ENCODE data around the gene ALX4.

The ALX4 gene

DNA sequence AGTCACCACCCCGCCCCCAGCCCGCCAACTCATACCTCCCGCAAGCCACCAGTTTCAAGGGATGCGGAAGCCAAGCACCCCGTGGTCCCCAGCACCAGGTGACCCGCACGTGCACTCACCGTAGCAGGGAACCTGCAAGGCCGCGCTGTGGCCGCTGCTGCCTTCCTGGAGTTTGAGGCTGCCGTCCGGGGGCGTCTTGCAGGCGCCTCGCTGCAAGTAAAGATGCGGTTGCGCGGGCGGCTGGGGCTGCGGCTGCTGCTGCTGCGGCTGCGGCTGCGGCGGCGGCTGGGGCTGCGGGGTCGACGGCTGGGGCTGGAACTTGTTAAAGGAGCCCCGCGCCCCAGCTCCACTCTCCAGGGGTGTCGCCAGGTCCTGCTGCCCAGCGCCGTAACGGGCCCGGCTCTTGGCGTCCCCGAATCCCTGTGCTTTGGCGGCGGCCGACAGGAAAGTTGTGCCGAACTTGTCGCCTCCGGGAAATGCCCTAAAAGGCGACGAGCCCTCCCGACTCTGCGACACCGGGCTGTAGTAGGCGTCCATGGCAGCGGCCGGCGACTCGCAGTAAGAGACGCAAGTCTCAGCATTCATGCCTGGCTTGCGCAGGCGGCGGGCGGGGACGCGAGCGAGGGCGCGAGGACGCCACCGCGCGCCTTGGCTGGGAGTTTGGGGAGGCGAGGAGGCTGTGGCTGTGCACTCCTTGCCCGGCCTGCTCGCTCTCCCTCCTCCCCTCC lies at the start of gene ALX4:
Gene ALX4 (minus strand): TSS at position 662 of the 728 bp plus-strand sequence. CDS start 77 bp downstream, at position 585.
- Histone ChIP-seq H3K27ac (peak within 1 kb of the TSS in 3 of 21 experiments; percentile 16 to 46 (median 36)), H3K4me3 (peak within 1 kb of the TSS; percentile 10 to 33 (median 18))

DNA sequence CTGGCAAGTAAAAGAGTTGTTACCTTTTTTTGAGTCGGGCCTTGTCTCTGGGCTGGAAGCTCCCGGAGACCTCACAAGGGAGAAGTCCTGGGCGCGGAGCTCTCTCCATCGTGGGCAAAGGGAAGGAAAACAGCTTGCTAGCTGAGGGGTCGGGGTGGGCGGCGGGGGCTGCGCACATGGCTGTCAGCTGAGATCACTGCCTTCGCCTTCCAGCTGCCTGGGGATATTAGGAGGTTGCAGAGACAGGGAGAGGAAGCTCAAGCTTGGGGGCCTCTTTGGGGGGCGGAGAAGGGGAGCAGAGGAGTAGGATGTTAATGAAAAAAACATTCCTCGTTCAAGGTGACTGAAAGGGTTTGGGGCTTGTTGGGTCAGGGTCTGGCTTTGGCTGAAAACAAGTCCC lies 49.2 kb upstream of the ALX4 start:
- H3K4me3 ChIP-seq: no peak overlapping the region
- no peak overlapping the region for H3K27ac ChIP-seq

DNA sequence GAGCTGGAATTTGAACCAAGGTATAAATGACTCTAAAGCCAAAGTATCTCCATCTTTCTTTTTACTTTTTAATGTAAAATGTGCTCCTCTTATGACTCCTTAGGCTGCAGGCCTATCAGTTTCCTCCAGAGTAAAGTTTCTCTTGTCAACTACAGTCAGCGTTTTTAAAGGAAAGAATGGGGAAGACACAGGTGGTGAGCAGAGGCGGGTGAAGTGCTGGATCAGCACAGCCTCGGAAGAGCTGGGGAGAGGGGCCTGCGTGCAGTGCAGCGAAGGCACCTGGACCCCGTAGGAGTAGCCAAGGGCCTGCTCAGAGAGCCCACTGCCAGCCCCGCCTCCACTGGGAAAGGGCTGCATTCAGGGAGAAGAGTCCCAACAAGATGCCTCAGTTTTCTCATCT lies 48.8 kb upstream of the ALX4 start:
- no peak overlapping the region for H3K4me3 ChIP-seq

GRCh38 chr11:44357711-44358110 lies 47.8 kb upstream of the ALX4 start:
- Histone ChIP-seq H3K4me3 (no peak overlapping the region), H3K27ac (no peak overlapping the region)

More for the DNA sequence above, 48.8 kb upstream of the ALX4 start:
- no peak overlapping the region for H3K27ac ChIP-seq

GRCh38 chr11:44356351-44356750 lies 46.4 kb upstream of the ALX4 start:
- H3K4me3 ChIP-seq: no peak overlapping the region
- H3K27ac ChIP-seq: no peak overlapping the region

DNA sequence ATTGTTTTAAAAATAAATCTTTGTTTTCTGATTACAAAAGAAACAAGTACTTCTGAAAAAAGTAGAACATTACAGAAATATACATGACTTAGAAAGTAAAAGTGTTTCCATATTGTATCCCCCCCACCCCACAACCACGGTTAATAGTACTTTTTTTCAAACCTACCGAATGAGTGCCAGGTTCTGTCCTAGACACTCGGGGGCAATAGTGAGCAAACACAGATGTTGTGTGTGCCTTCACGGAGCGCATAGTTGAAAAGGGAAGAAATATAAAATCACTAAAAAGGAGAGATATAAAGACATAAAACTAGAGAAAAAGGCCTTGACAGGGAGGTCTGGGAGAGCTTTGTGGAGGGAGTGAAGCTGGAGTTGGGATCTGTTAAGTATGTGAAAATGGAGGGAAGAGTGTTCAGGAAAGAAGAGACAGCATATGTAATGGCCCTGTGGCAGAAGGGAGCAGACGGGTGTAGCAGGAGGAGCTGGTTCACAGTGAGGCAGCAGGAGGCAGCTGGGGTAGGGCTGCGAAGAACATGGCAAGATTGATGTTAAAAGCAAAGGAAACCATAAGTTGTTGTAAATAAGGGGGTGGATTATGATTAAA lies 42.1 kb upstream of the ALX4 start:
- Histone ChIP-seq H3K4me3 (no peak overlapping the region), H3K27ac (no peak overlapping the region)

- H3K27ac ChIP-seq: no peak overlapping the region
- H3K4me3 ChIP-seq: no peak overlapping the region
Observed at GRCh38 chr11:44351006-44351660, 41.2 kb upstream of the ALX4 start.

GRCh38 chr11:44349328-44349727 lies 39.4 kb upstream of the ALX4 start:
- Histone ChIP-seq H3K4me3 (no peak overlapping the region), H3K27ac (no peak overlapping the region)

DNA sequence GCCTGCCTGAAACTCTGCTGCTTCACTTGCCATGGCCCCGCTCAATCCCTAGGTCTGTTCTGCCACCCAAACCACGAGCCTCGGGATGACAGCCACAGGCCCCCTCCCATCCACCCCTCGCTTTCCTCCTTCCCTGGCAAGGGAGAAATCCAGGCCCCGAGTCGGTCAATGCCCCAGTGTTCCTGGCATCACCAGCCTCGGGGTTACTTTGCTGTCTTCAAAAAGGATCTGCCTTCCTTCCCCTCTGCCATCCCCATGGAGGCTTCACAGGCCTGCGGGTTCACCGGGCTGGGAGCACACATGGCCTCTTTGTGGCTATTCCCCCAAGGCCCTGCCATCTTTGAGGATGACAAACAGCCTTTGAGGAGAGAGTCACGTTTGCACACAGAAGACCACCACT lies 38.8 kb upstream of the ALX4 start:
- no peak overlapping the region for H3K4me3 ChIP-seq

GRCh38 chr11:44348114-44348513 lies 38.2 kb upstream of the ALX4 start:
- no peak overlapping the region for H3K4me3 ChIP-seq
- H3K27ac ChIP-seq: no peak overlapping the region

More for the DNA sequence above, 38.8 kb upstream of the ALX4 start:
- no peak overlapping the region for H3K27ac ChIP-seq

- Histone ChIP-seq H3K4me3 (no peak overlapping the region), H3K27ac (no peak overlapping the region)
Observed at GRCh38 chr11:44347538-44347937, 37.6 kb upstream of the ALX4 start.

GRCh38 chr11:44346983-44347382 lies 37.0 kb upstream of the ALX4 start:
- no peak overlapping the region for H3K27ac ChIP-seq
- no peak overlapping the region for H3K4me3 ChIP-seq

DNA sequence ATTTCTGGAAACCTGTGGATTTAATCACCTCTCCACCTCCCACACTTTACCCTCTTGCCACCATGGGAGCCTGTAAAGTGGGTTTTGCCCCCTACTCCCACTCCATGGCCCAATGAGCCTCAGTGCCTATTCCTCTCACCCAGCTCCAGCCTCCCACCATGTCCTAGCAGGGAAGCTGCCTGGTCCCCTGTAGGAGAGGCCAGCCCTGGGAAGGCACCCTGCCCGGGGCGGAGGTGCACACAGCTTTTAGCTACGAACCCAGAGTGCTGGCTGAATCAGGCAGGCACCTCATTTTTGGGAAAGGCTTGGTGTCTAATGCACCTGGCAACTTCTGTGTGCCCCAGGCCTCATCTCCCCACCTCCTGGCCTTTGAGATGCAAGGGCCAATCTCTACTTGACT lies 35.8 kb upstream of the ALX4 start:
- Histone ChIP-seq H3K27ac (no peak overlapping the region), H3K4me3 (no peak overlapping the region)

- no peak overlapping the region for H3K27ac ChIP-seq
- H3K4me3 ChIP-seq: no peak overlapping the region
Observed at GRCh38 chr11:44344921-44345320, 35.0 kb upstream of the ALX4 start.

GRCh38 chr11:44344423-44344820 lies 34.5 kb upstream of the ALX4 start:
- H3K4me3 ChIP-seq: no peak overlapping the region
- no peak overlapping the region for H3K27ac ChIP-seq

DNA sequence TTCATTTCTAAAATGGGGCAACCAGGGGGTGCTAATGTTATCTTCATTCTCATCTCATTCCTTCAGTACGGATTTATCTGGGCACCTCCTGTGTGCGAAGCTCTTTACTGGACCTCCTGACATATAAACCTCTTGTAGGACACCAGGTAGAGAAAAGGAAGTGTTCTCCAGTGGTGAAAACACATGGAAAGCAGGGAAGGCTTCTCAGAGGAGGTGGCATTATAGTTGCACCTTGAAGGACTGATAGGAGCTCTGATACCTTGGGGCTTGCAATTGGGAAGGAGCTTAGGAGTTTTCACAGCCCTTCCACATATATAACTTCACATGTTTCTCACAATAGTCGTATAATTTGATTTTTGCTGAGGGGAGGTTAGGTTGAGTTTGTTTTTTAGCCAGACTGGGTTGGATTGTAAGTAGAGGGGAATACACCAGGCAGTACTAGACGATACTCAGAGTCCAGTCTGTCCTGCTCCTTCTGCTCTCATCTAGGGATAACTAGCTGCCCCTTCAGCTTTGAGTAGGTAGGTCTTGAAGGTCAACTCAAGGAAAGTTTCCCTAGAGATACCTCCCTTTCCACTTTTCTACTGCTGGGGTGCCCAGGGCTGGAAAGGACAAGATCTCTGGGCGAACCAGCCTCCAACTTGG lies 34.0 kb upstream of the ALX4 start:
- no peak overlapping the region for H3K4me3 ChIP-seq

GRCh38 chr11:44342616-44343015 lies 32.7 kb upstream of the ALX4 start:
- Histone ChIP-seq H3K27ac (no peak overlapping the region), H3K4me3 (no peak overlapping the region)

More for the DNA sequence above, 34.0 kb upstream of the ALX4 start:
- no peak overlapping the region for H3K27ac ChIP-seq

- Histone ChIP-seq H3K27ac (no peak overlapping the region), H3K4me3 (no peak overlapping the region)
Observed at GRCh38 chr11:44340656-44341055, 30.7 kb upstream of the ALX4 start.

DNA sequence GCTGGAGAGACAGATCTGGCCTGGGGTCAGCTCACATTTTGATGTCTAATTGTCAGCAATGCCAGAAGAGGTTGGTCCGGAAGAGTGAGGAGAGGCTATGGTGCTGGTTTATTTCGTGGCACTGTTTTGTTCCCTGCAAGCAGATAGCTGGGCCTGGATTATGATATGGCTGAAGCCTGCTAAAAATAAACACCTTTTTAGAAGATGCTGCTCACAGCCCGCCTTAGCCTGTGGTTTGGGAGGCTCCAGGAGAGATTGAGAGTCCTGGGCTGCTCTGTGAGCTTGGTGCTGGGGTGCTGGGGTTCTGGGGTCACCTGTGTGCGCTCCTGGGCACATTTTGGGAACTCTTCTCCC lies 29.6 kb upstream of the ALX4 start:
- Histone ChIP-seq H3K4me3 (no peak overlapping the region), H3K27ac (no peak overlapping the region)

GRCh38 chr11:44338698-44339529 lies 29.0 kb upstream of the ALX4 start:
- H3K4me3 ChIP-seq: no peak overlapping the region
- H3K27ac ChIP-seq: no peak overlapping the region
